Ecto neural progenitor cell (in vitro differentiated cells): ENCODE measurements around the gene CBX5.
A peak's percentile ranks its signal among the peaks of the same experiment; 100 is the strongest.
"Not testable (repeated sequence)": the region's sequence is repeated elsewhere in the genome, so short reads cannot be mapped to it uniquely, and the experiment has no call there.

ENCODE experiments used
- DNase-seq: peaks from one replicate; pipeline ENCODE4 v3.0.0-alpha.2; 2018; ENCODE audit warnings: low spot score

Gene CBX5

GRCh38 chr12:54294152-54294952 lies 14.4 kb upstream of the CBX5 start:
- peak; percentile 76 for DNase-seq

- DNase-seq = no peak
Measured at GRCh38 chr12:54292931-54293241, 13.0 kb upstream of the CBX5 start.

- DNase-seq = no peak
Measured at GRCh38 chr12:54292083-54292930, 12.4 kb upstream of the CBX5 start.

GRCh38 chr12:54287261-54288157 lies 7.6 kb upstream of the CBX5 start:
- DNase-seq = no peak

- no peak for DNase-seq
Measured at GRCh38 chr12:54286042-54287030, 6.4 kb upstream of the CBX5 start.

GRCh38 chr12:54285150-54286041 lies 5.5 kb upstream of the CBX5 start:
- DNase-seq = no peak

GRCh38 chr12:54284070-54284780 lies 4.3 kb upstream of the CBX5 start:
- DNase-seq = not testable (repeated sequence)

- no peak for DNase-seq
Measured at GRCh38 chr12:54282949-54283593, 3.1 kb upstream of the CBX5 start.

- DNase-seq = not testable (repeated sequence)
Measured at GRCh38 chr12:54281694-54282093, 1.8 kb upstream of the CBX5 start.

GRCh38 chr12:54281261-54281638 lies 1.3 kb upstream of the CBX5 start:
- not testable (repeated sequence) for DNase-seq

- peak; percentile 99 for DNase-seq
Measured at GRCh38 chr12:54280468-54281260, 742 bp upstream of the CBX5 start, which contains the start of gene HNRNPA1. HNRNPA1 (plus strand) TSS chr12:54280726; CDS start chr12:54280808, 82 bp downstream.

GRCh38 chr12:54279227-54279631 lies 693 bp downstream of the CBX5 start:
- DNase-seq = no peak

GRCh38 chr12:54277823-54278276 lies 2.1 kb downstream of the CBX5 start:
- no peak for DNase-seq

GRCh38 chr12:54276368-54276767 lies 3.6 kb downstream of the CBX5 start:
- DNase-seq = no peak

- DNase-seq = no peak
Measured at GRCh38 chr12:54273981-54274380, 5.9 kb downstream of the CBX5 start.

GRCh38 chr12:54272214-54272613 lies 7.7 kb downstream of the CBX5 start:
- DNase-seq = no peak

GRCh38 chr12:54270345-54270744 lies 9.6 kb downstream of the CBX5 start:
- no peak for DNase-seq

- no peak for DNase-seq
Measured at GRCh38 chr12:54266852-54267251, 13.1 kb downstream of the CBX5 start.
